Transverse colon (tissue), 4 donors: ENCODE results near the gene TFB2M.

ENCODE experiments used
- CTCF ChIP-seq, 5 experiments: fragments of 200-600 bp in 3 of 5; fragments of 450-650 bp in 2 of 5; sonication (generic) in 3 of 5; IDR thresholded peaks; 1 replicate in 2 of 5; 2 replicates in 3 of 5; pipeline ENCODE4 v1.5.1; 2016 to 2017; ENCODE audit warnings: antibody characterized with exemption in 5 of 5, inconsistent platforms in 3 of 5, mild to moderate bottlenecking in 2 of 5, moderate library complexity in 1 of 5
- EP300 ChIP-seq: sonication (generic); formaldehyde crosslinking; IDR thresholded peaks from one replicate; pipeline ENCODE4 v1.6.1; 2017; ENCODE audit warnings: antibody characterized with exemption, low read depth
- POLR2A ChIP-seq: fragments of 450-650 bp; IDR thresholded peaks from one replicate; pipeline ENCODE4 v1.6.1; 2016; ENCODE audit warnings: antibody characterized with exemption, mild to moderate bottlenecking, moderate library complexity
- POLR2AphosphoS5 ChIP-seq, 3 donors: sonication (generic); formaldehyde crosslinking; IDR thresholded peaks; one replicate each; pipeline ENCODE4 v1.6.1; 2016; ENCODE audit warnings: antibody characterized with exemption in 3 of 3

DNA sequence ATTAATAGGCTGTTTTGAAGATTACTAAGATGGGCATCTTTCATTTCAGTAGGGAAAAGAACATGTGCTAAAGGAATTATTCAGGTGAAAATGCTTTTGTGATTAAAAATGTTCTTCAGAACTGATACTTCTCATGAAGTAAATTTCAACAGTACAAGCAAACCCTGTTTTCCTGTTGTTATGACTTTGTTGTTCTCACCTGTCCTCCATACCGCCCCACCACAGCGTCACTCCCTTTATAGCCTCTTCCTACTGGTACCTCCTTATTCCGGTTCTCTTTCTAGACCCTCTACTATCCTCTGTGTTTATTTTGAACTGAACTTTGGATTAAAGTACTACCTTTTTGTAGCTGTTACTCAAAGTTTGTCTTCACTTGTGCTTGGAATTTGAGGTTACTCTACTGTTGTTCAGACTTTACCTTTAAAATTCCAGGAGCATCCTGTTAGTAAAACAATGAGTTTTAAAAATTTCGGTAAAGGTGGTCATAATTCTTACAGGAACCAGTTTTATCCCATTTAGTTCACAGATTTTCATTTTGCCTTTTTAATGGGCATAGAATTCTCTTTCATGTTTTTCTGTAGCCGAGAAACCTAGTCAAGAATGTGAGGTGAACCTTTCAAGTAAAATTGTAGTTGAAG is 11.1 kb upstream of the TFB2M start:
- no peak for TF ChIP-seq CTCF (IDR thresholded peaks at IDR 0.05)
- TF ChIP-seq POLR2A, result no peak
- no peak for TF ChIP-seq POLR2AphosphoS5 (IDR thresholded peaks at IDR 0.05)
- TF ChIP-seq EP300, result no peak
